IMR-90 (cell line): ENCODE data around the gene WNK4. TPM values are rescaled to one million over a fixed set of nuclear protein-coding genes. Genes with fewer than 3 reads are reported as not detected.

Source experiments
- ATAC-seq: fragments of 200-7000 bp; cut with Tn5 transposase; 2 replicates; pipeline ENCODE4 v1.9.1; 2020; ENCODE audit warnings: low read depth, mild to moderate bottlenecking, moderate library complexity
- BruUV-seq: library from RNA; stranded (reverse); fragments of 400-500 nt; replicated peaks from 2 replicates; lab custom pipeline; 2021; lab: Mats Ljungman, UMichigan
- CTCF ChIA-PET: fragments of 300-600 bp; formaldehyde crosslinking; extraction: SDS; loops from one replicate; lab custom pipeline; 2021; ENCODE audit warnings: antibody characterized with exemption; lab: Yijun Ruan, JAX
- POLR2A ChIA-PET: fragments of 300-600 bp; sonication (Branson Sonifier 250); formaldehyde crosslinking; loops from one replicate; lab custom pipeline; 2022; ENCODE audit warnings: antibody characterized with exemption; ENCODE audit not compliant: unreplicated experiment; lab: Charles Lee
- DNase-seq: peaks from one replicate; pipeline ENCODE4 v3.0.0; 2013
- H2AFZ ChIP-seq: replicated peaks from 2 replicates; pipeline ENCODE3; 2013; ENCODE audit warnings: low read length, mild to moderate bottlenecking; ENCODE audit not compliant: poor library complexity
- H2AK5ac ChIP-seq: 2 replicates; pipeline ENCODE4 v1.6.1; 2013; ENCODE audit warnings: low read depth, low read length, inconsistent platforms
- H2AK9ac ChIP-seq: replicated peaks from 2 replicates; pipeline ENCODE3; 2013; ENCODE audit warnings: mild to moderate bottlenecking, low read depth, low read length, moderate library complexity; ENCODE audit not compliant: poor library complexity
- H2BK120ac ChIP-seq: 2 replicates; pipeline ENCODE4 v1.6.1; 2013; ENCODE audit warnings: low read depth, low read length, inconsistent platforms
- H2BK15ac ChIP-seq: 3 replicates; pipeline ENCODE4 v1.6.1; 2013; ENCODE audit warnings: low read depth, low read length, inconsistent platforms
- H2BK20ac ChIP-seq: 2 replicates; pipeline ENCODE4 v1.6.1; 2013; ENCODE audit warnings: low read depth, mild to moderate bottlenecking, inconsistent platforms, low read length, moderate library complexity
- H2BK5ac ChIP-seq: 2 replicates; pipeline ENCODE4 v1.6.1; 2013; ENCODE audit warnings: mild to moderate bottlenecking, low read depth, low read length, inconsistent platforms; ENCODE audit not compliant: poor library complexity, severe bottlenecking
- H3K14ac ChIP-seq: replicated peaks from 2 replicates; pipeline ENCODE4 v1.6.1; 2013; ENCODE audit warnings: low read depth, low read length, inconsistent platforms
- H3K18ac ChIP-seq: 2 replicates; pipeline ENCODE4 v1.6.1; 2013; ENCODE audit warnings: low read depth, low read length, control low read depth
- H3K23ac ChIP-seq: 2 replicates; pipeline ENCODE4 v1.6.1; 2013; ENCODE audit warnings: low read depth, low read length, inconsistent platforms
- H3K27ac ChIP-seq: 2 replicates; pipeline ENCODE4 v1.5.1; 2013; ENCODE audit warnings: mild to moderate bottlenecking, control low read depth, low read length; ENCODE audit not compliant: insufficient read depth
- H3K27me3 ChIP-seq: 2 replicates; pipeline ENCODE4 v1.6.1; 2013; ENCODE audit warnings: low read length; ENCODE audit not compliant: control insufficient read depth, insufficient read depth
- H3K36me3 ChIP-seq: 2 replicates; pipeline ENCODE4 v1.6.1; 2013; ENCODE audit warnings: low read length, mixed read lengths; ENCODE audit not compliant: control insufficient read depth, insufficient read depth
- H3K4ac ChIP-seq: 2 replicates; pipeline ENCODE4 v1.6.1; 2013; ENCODE audit warnings: low read depth, low read length, inconsistent platforms
- H3K4me1 ChIP-seq: 2 replicates; pipeline ENCODE4 v1.6.1; 2013; ENCODE audit warnings: low read length, mixed read lengths; ENCODE audit not compliant: control insufficient read depth, insufficient read depth
- H3K4me2 ChIP-seq: 2 replicates; pipeline ENCODE4 v1.6.1; 2013; ENCODE audit warnings: low read depth, mild to moderate bottlenecking, control low read depth, low read length, moderate library complexity
- H3K4me3 ChIP-seq: 2 replicates; pipeline ENCODE4 v1.5.1; 2013; ENCODE audit warnings: low read depth, mild to moderate bottlenecking, control low read depth, low read length, moderate library complexity; ENCODE audit not compliant: insufficient read depth
- H3K56ac ChIP-seq: 2 replicates; pipeline ENCODE4 v1.6.1; 2013; ENCODE audit warnings: low read length, inconsistent platforms; ENCODE audit not compliant: insufficient read depth; ENCODE audit errors: extremely low read depth
- H3K79me1 ChIP-seq, 2 experiments: 2 replicates each; pipeline ENCODE4 v1.6.1; 2013; ENCODE audit warnings: low read length in 2 of 2, inconsistent platforms in 1 of 2, low read depth in 1 of 2
- H3K9ac ChIP-seq: 2 replicates; pipeline ENCODE4 v1.6.1; 2013; ENCODE audit warnings: low read depth, low read length, control low read depth
- H3K9me1 ChIP-seq: 2 replicates; pipeline ENCODE4 v1.6.1; 2013; ENCODE audit warnings: low read length, inconsistent platforms; ENCODE audit not compliant: insufficient read depth
- H3K9me3 ChIP-seq: 2 replicates; pipeline ENCODE4 v1.6.1; 2013; ENCODE audit warnings: low read length; ENCODE audit not compliant: control insufficient read depth, insufficient read depth
- H4K20me1 ChIP-seq: 2 replicates; pipeline ENCODE4 v1.6.1; 2013; ENCODE audit warnings: low read length, inconsistent platforms; ENCODE audit not compliant: insufficient read depth
- H4K5ac ChIP-seq: 2 replicates; pipeline ENCODE4 v1.6.1; 2013; ENCODE audit warnings: mild to moderate bottlenecking, low read depth, low read length, control low read depth
- H4K8ac ChIP-seq, 2 experiments: 2 replicates each; pipeline ENCODE4 v1.6.1; 2013; ENCODE audit warnings: low read depth in 2 of 2, low read length in 2 of 2, control low read depth in 1 of 2, inconsistent platforms in 1 of 2
- H4K91ac ChIP-seq: 2 replicates; pipeline ENCODE4 v1.6.1; 2013; ENCODE audit warnings: low read depth, low read length, inconsistent platforms; ENCODE audit not compliant: insufficient read depth
- BHLHE40 ChIP-seq: fragments of 150-350 bp; IDR thresholded peaks from 2 replicates; pipeline ENCODE4 v1.6.1; 2016; ENCODE audit warnings: mild to moderate bottlenecking, low read depth, low read length
- CHD1 ChIP-seq: IDR thresholded peaks from 2 replicates; pipeline ENCODE4 v1.6.1; 2012; ENCODE audit warnings: low read depth, low read length, improper control_type of control experiment
- CTCF ChIP-seq: conservative IDR thresholded peaks from 2 replicates; pipeline ENCODE4 v1.5.1; 2012; ENCODE audit warnings: mild to moderate bottlenecking, low read depth, low read length, improper control_type of control experiment
- ELK1 ChIP-seq: fragments of 150-350 bp; IDR thresholded peaks from 2 replicates; pipeline ENCODE4 v1.6.1; 2016; ENCODE audit warnings: low read depth, mild to moderate bottlenecking, low read length, moderate library complexity, borderline replicate concordance
- FOS ChIP-seq: fragments of 150-350 bp; IDR thresholded peaks from 2 replicates; pipeline ENCODE4 v1.6.1; 2016; ENCODE audit warnings: low read depth, low read length
- MAFK ChIP-seq: IDR thresholded peaks from 2 replicates; pipeline ENCODE4 v1.6.1; 2012; ENCODE audit warnings: low read depth, low read length, improper control_type of control experiment
- MAZ ChIP-seq: IDR thresholded peaks from 2 replicates; pipeline ENCODE4 v1.6.1; 2012; ENCODE audit warnings: low read depth, mild to moderate bottlenecking, low read length, improper control_type of control experiment, moderate library complexity, borderline replicate concordance
- MXI1 ChIP-seq: IDR thresholded peaks from 2 replicates; pipeline ENCODE4 v1.6.1; 2012; ENCODE audit warnings: low read depth, mild to moderate bottlenecking, low read length, moderate library complexity, borderline replicate concordance
- NFE2L2 ChIP-seq: fragments of 150-350 bp; IDR thresholded peaks from 2 replicates; pipeline ENCODE4 v1.6.1; 2016; ENCODE audit warnings: low read depth, mild to moderate bottlenecking, low read length
- RAD21 ChIP-seq: IDR thresholded peaks from 2 replicates; pipeline ENCODE4 v1.6.1; 2012; ENCODE audit warnings: low read length, improper control_type of control experiment
- RCOR1 ChIP-seq: IDR thresholded peaks from 2 replicates; pipeline ENCODE4 v1.6.1; 2012; ENCODE audit warnings: mild to moderate bottlenecking, low read length, improper control_type of control experiment; ENCODE audit not compliant: insufficient replicate concordance
- RFX5 ChIP-seq: IDR thresholded peaks from 2 replicates; pipeline ENCODE4 v1.8.0; 2012; ENCODE audit warnings: low read depth, mild to moderate bottlenecking, low read length, moderate library complexity
- SMC3 ChIP-seq: fragments of 150-350 bp; IDR thresholded peaks from 2 replicates; pipeline ENCODE4 v1.6.1; 2016; ENCODE audit warnings: low read depth, mild to moderate bottlenecking, antibody characterized with exemption, low read length, moderate library complexity
- USF2 ChIP-seq: fragments of 150-350 bp; IDR thresholded peaks from 2 replicates; pipeline ENCODE4 v1.6.1; 2017; ENCODE audit warnings: mild to moderate bottlenecking, antibody characterized with exemption, low read length, low read depth
- WGBS, 2 experiments: methylation state at CpG; one replicate each; pipeline versions ENCODE4 v1.1.5 to v1.1.7; 2013; ENCODE audit warnings: missing lambda C conversion rate in 2 of 2; ENCODE audit not compliant: insufficient read length in 1 of 2; ENCODE audit errors: extremely low coverage in 2 of 2; 5-methylcytosine and 5-hydroxymethylcytosine counted together
- dilution Hi-C: fragments of 300-500 bp; cut with HindIII; formaldehyde crosslinking; loops from one replicate; pipeline ENCODE4 v1.14.3; 2018; ENCODE audit warnings: low sequenced_read_pairs; ENCODE audit not compliant: unreplicated experiment
- in situ Hi-C: fragments of 300-500 bp; cut with MboI; formaldehyde crosslinking; loops from 3 replicates; pipeline ENCODE4 v1.14.3; 2019; ENCODE audit warnings: low sequenced_read_pairs, inconsistent platforms, mixed read lengths
- intact Hi-C: fragments of 100-400 bp; cut with micrococcal nuclease; formaldehyde crosslinking; loops from 2 replicates; pipeline ENCODE4 v1.10.0; 2022
- polyA plus RNA-seq, 3 experiments: library from polyadenylated mRNA; depleted of rRNA; stranded (reverse); fragments of >200 nt; gene quantifications; 2 replicates each; pipeline ENCODE4 v1.2.3, GENCODE V29; 2012; ENCODE audit warnings: low replicate concordance in 1 of 3
- total RNA-seq: library from RNA; depleted of rRNA; stranded (reverse); fragments of >200 nt; gene quantifications from 2 replicates; pipeline ENCODE4 v1.2.3, GENCODE V29; 2012

Gene WNK4
- total and polyA plus RNA-seq, 2 of the 4 experiments (the other 2 are of a cell fraction), result 1.3 to 15.1 TPM

DNA sequence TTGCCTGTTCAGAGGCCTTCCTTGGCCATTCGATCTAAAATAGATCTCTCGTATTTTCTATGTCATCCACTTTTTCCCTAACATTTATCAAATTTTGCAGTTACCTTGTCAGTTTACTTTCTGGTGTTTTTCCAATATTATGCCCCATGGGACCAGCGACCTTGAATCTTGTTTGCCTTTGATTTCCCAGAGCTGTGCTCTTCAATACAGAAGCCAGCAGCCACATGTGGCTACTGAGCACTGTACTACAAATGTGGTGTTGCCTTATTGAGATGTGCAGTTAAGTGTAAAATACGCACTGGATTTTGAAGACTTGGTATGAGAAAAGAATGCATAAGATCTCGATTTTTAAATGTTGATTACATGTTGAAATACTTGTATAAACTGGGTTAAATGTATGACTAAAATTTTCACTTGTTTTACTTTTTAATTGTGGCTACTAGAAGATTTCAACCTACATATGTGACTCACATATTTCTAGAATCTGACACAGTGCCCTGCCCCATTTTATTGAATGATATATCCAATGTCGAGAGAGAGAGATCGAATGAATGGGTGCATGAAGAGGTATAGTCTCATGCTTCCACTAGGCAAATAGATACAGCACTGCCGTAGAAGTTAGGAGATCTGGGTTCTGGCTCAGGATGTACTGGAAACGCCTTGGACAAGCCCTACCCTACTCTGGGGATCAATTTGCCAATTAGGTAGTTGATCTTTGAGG, 52.0 kb downstream of the WNK4 start:
- Histone ChIP-seq H3K27me3 (no peaks in the 10 kb centered on the region), H3K4me1 (0 out of 2 replicates have a peak, but pooled peaks cover 3% of the 10 kb centered on the region), H4K20me1 (peaks cover 4% of the 10 kb centered on the region; the same call in 1 of the 2 replicates), H2BK5ac (peak overlapping the region; percentile 69), H3K18ac (peak overlapping the region; percentile 62; the same call in 1 of the 2 replicates), H3K4me3 (peak overlapping the region; percentile 83), H3K4ac (peak overlapping the region; percentile 94), H2BK15ac (peak overlapping the region; percentile 77; the same call in 1 of the 3 replicates), H3K4me2 (peak overlapping the region; percentile 98), H3K9me3 (no peaks in the 10 kb centered on the region), H3K36me3 (peaks cover 11% of the 10 kb centered on the region), H3K56ac (peak overlapping the region; percentile 95), H3K23ac (peak overlapping the region; percentile 92; the same call in 1 of the 2 replicates), H4K91ac (peak overlapping the region; percentile 96), H3K79me1 (peaks cover 31 to 47% of the 10 kb centered on the region in 2 experiments), H2AFZ (peak overlapping the region; percentile 96), H3K9me1 (no peaks in the 10 kb centered on the region), H2AK5ac (peak overlapping the region; percentile 57), H3K14ac (peak overlapping the region; percentile 95), H4K8ac (peak overlapping the region; percentile 100), H3K27ac (peak overlapping the region; percentile 74), H2AK9ac (peak overlapping the region; percentile 84), H2BK120ac (peak overlapping the region; percentile 85), H2BK20ac (no peak overlapping the region; the same call in 1 of the 2 replicates), H3K9ac (peak overlapping the region; percentile 94), H4K5ac (peak overlapping the region; percentile 96)
- POLR2A ChIA-PET, result no interaction called here
- BruUV-seq, result no TSS peak
- DNase-seq (no peak), ATAC-seq (peak; percentile 19)
- WGBS, 2 experiments, result 80% methylated on average over 1 of the region's 9 CpGs; no CpG with 5 or more reads in 1 of the 2 experiments
- CTCF ChIA-PET, result interaction anchor here (0.6 to 1.3 kb wide), 2 partner anchors 8 to 52 kb away, joined by 3 read pairs; partner anchors contain the start of genes BECN1 and WNK4
- dilution Hi-C loops (no loop called here), in situ Hi-C loops (no loop called here), intact Hi-C loops (no loop called here)
- TF ChIP-seq CTCF (no peak), CHD1 (no peak), USF2 (no peak), MAFK (no peak), RFX5 (no peak), MXI1 (no peak), BHLHE40 (no peak), NFE2L2 (no peak), RAD21 (no peak), MAZ (no peak), FOS (no peak), SMC3 (no peak), ELK1 (no peak), RCOR1 (no peak)
